HG02981 (cell line): ENCODE data around the gene ESRRG.
A peak's percentile ranks its signal among the peaks of the same experiment; 100 is the strongest.

Experiments used
- ATAC-seq: cut with Tn5 transposase; IDR thresholded peaks from one replicate; pipeline ENCODE4 v1.9.1; 2021; ENCODE audit warnings: mild to moderate bottlenecking, moderate library complexity; ENCODE audit not compliant: unreplicated experiment

ESRRG gene

DNA sequence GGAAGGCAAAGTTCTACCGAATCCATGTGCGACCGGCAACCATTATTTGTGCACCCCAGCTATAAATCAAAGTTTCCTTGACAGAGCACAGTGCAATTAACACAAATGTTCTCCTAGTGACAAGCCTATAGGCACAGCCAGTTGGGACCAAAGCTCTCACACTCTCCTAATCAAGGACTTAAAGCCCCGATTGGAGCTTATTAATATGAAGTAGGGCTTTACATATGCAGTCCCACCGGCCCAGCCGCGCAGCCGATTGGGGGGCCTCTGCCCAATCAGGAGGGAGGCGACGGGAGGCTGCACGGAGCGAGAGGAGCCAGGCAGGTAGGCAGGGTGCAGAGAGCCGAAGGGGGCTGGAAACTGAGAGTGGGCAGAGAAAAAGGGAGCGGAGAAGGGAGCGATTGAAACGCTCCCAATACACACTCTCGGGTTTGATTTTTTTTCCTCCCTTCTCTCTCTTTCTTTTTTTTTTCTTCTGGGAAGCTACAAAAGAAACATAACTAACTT, at the start of gene ESRRG:
Gene ESRRG (minus strand): TSS at position 156 of the 507 bp plus-strand sequence. CDS start 130 bp downstream, at position 26.
- ATAC-seq, result no peak

DNA sequence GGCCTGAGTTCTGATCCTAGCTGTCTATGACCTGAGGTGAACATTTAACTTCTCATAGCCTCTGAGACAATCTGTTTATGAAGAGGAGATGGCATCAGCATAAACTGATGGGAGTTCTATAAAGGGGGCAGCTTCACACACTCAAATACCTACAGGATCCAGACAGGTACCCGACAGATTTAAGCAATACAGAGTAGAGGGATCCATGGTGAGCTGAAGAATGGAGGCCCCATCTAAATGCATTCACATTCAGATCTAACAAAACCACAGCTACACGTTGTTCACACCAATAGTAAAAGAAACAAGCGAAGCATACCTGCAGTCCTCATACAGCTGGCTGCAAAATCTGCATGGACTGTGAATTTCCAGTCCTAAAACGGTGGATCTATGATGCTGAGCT, 48.7 kb upstream of the ESRRG start:
- ATAC-seq, result no peak

DNA sequence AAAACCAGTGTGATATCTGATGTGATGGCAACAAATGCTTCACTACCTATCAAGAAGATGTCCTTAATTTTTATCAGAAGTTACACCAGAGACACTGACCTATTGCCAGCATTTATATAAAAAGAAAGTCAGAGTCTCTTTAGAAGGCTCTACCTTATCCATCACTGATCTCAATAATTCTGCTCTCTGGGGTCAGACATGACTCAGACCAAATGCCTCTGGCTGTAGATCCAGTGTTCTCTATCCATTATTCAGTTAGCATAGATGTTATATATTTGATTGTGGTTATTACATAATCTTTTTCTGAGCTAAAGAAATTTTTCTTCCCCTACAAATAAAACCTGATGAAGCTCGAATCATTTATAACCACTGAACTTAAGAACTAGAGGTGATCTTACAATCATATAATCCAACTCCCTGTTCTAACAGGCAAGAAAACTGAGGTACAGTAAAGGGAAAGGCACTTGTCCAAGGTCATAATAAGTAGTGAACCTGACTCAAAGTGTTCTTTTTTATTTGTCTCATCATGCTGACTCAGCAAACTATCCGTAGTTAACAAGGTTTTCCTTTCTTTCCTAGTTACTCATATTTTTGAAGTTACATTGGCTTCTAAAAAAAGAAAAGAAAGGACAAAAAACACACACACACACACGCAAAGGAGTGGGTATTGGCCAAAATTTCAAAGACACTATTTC, 43.6 kb upstream of the ESRRG start:
- ATAC-seq, result no peak

DNA sequence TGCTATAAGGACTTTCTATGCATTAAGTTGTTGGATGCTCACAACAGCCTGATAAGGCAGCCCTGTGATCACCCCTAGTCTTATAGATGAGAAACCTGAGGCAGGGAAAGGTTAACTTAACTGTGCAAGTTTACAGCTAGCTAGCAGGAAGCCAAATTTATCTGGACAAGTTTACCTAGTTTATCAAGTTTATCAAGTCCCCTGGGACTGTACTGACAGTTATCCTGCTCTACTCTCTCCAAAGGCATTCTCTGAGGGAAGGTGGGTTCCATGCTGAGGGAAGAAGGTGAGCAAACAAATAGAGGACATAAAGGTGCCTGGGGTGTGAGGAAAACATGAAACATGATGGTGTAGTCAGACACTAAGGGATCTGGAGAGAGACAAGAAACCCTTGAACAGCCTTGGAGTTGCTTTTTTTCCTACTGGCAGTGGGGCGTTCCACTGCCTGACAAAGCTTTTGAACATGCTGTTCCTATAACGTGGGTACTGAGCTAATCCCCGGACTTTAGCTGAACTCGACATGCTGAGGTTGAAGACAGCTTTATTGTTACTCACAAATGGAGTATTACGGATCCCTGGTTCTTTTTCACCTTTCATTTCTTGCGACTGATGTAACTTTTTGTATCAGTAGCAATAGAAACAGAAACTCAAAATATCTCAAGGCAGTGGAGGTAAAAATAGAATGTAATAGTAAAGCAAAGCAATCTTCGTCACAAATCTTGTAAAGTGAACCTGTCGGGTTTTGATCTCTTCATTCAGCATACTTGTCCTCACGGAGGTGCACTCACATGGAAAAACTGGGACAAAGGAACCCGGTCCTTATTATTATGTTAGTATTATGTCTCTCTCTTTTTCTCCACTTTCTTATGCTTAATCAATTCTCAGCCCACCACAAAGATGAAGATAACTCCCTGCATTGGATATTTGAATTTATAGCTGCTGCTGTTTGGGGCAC, 42.4 kb upstream of the ESRRG start:
- ATAC-seq, result no peak

DNA sequence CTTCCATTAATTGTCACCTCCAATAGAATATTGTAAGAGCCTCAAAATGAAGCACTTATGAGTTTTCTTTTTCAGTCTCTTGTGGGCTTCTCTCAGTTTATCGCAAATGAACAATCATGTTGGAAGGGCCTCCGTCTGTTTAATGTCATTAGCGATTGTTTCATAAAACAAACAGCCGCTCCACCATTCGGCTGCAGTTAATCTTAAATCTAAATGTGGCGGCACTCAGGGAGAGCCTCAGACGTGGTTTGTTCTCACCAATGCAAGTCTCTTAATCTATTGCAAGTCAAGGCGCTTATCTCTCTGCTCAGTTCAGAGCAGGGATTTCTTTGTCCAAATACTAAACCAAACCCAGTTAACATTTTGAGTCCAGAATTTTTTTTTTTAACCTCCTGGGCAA, 34.9 kb upstream of the ESRRG start:
- no peak for ATAC-seq

DNA sequence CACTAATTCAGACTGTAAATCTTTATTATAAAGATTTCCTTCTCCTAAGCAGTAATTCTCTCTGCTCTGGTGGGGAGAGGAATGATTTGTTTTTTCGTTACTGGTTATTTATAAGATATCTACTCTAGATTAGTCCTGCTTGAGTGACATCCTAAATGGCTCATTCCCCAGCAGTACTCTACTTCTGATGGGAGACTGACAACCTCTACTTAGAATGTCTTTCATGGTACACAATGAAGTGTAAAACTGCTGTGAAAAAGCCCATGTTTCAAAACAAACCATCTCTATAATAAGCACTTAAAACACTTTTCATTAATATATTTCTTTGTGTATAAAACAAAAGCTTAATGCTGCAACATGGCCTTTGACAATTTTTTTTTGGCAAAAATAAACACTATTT, 33.9 kb upstream of the ESRRG start:
- no peak for ATAC-seq

DNA sequence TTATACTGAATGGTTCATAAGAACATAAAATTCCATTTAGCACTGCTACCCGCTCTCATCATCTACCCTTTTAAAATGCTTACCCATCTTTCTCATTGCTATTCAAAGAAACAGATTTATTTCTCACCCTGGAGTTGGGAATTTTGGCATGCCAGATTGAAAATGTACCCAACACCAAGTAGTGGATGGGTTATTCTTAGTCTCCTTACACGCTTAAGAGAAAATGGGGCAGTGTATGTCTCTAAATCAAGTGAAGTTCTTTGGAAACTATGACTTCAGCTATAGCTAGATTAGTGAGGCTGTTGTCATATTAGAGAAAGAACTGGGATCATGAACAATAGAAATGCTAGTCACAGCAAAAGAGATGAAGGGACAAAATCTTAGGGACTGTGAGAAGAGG, 27.7 kb upstream of the ESRRG start:
- ATAC-seq, result no peak

DNA sequence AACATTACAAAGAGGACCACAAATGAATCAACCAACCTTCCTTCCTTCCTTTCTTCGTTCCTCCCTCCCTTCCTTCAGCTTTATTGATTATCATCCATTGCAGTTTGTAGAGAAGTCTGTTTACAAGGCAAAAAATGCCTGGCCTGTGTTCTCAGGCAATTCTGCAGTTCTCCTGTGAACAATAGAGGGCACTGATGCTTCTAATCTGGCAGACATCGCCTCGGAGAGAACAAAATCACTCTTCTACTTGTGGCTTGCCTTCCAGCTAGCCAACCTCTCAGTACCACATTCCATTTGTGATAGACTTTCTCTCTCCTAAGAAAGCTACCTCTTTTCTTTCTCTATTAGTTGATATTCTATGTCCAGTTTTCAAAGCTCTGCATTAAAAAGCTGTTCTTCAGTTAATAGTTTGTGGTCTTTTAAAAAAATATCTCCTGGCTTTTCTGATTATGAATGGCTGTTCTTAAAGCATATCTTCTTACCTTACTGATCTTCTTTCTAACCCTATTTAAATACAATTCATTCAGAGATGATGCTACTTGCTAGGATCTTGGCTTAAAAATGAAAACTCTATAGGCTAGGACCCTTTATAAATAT, 26.9 kb upstream of the ESRRG start:
- peak; percentile 57 for ATAC-seq

DNA sequence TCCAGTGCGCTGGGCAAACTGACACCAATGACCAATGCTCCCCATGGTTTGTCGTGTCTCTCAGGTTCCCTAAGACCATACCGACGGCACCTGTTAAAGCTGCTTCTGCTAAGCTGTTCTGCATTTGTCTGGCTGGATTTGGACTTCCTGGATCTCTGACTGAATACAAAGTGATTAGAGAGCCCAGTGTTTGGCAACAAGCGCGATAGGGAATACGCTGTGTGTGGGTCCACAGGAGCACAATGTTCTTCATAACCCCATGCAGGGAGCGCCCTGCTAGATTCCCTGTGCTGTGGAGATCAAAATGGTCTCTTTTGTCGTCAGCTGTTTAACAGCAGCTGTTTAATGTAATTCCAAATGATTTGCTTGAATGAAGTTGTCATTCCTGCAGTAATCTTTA, 26.0 kb upstream of the ESRRG start:
- no peak for ATAC-seq

DNA sequence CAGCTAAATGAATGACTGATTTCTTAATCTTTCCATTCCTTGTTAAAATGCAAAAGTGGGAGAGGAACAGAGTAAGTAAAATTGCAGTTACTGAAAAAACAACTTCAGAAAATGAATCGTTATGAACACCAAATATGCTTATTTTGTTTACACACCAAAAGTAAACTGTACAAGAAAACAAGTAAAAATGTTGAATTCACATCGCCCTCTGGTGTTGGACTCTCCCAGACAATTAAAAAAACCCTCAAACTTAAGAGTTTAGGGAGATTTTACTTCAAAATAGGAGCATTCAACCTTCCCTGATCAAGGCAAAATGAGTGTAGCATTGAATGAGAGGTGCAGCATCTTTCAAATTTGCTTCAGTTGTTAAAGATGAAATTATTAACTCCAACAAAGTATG, 19.4 kb upstream of the ESRRG start:
- no peak for ATAC-seq

DNA sequence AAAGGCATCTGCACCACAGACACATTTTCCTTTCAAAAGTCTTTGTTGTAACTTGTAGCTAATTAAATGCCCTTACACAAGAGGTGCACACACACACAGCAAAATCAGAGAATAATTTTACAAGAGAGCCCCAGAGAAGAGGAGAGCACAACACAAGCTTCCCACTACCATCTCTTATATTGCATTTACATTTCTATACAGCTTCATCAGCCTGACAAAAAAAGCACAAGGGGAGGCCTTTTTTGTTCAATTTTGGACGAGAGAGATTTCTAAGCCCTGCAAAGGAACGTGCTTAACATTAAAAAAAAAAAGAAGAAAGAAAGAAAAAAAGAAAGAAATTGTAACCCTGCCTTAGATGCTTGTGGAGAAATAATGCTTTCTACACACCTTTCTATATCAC, 17.1 kb upstream of the ESRRG start:
- ATAC-seq, result no peak

DNA sequence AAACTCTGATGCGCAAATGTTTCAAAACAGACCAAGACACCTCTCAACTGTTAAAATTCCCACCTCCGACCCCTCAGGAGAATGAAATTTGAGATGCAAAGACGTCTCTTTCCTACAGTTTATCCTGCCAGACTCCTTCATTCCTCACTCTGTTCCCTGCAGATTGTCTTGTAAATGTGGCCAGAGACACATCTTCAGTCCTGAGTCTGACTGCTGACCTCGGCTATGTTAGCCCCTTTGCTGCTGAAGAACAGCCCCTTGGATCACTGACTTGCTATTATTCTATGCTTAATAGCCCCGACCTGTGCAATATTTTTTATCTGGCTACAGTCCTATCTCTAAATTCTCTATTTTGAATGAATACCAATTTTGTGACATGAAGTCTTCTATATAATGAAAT, 16.6 kb upstream of the ESRRG start:
- no peak for ATAC-seq

DNA sequence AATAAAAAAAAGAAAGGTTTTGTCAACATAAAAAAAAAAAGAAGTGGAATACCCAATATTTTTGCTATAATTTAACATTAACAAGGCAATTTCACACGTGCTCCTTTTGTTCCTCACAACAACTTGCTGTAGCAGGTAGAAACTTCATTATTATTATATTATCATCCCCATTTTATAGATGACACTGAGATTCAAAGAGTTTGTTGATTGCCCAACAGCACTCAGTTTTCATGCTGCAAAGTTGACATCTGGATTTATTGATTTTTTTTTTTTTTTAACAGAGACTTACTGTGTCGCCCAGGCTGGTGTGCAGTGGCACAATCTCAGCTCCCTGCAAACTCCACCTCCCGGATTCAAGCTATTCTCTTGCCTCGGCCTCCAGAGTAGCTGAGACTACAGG, 8.9 kb upstream of the ESRRG start:
- ATAC-seq, result no peak

DNA sequence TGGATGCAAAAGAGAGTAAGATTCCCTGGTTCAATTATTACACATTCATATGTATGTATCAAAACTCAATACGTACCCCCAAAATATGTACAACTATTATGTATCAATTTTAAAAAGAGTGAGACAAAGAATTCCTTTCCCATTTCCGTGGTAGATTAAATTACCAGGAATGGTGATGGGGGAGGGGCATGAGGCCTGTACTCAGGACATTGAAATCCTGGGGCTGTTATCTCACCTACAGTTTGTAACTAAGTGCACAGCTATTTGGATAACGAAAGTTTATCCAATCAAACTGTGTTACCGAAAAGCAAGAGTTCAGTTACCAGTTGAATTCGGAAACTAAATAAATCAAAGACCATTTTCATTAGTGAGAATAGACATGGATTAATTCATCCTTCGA, 8.3 kb upstream of the ESRRG start:
- ATAC-seq, result no peak

DNA sequence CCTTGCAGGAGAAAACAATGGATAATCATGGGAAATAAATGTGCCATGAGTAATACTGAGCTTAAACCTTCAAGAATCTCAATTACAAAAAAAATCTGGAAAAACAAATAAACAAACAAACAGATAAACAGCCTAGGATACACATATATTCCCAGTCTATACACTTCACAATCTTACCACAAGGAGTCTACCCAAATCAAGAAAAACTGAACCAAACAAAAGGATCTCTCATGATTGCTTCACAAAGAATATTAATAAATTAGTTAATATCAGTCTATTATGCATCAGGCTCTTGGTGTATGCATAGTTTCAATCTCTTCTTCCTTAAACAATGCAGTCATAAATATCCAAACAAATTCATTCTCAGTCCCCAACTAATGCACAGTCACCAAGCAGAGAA, 3.2 kb upstream of the ESRRG start:
- ATAC-seq, result no peak

DNA sequence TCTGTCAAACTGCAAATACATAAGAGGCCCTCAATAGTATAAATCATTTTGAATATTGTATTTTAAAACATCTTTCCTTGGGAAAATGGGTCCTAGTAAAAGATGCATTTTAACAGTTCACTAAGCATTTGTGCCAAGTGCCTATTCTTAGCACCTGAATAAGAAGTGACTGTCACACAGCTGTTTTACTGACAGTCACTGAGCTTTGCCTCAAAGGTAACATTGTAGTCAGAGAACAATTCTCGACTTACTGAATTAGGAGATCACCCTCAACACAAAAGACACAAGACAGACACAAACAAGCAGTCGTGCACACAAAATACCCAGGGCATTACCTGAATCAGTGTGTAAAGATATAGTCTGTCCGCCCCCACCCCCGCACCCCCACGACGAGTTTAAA, 408 bp downstream of the ESRRG start:
- no peak for ATAC-seq

DNA sequence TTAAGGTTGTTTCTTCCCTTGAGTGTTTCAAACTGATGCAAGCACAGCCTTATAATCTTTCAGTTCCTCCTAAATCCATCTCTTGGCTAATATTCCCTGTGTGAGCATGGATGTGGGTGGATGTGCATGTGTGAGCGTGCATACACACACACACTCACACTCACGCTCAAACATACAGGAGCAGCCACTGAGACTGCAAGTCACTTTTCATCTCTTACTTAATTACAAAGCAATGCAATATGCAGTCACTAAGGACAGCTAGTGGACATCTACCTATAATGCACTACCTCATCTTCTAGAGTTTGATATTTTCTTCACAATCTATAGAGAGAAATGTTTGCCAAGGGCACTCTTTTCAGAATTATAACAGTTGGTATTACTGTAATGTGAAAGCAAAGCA, 1.4 kb downstream of the ESRRG start:
- ATAC-seq, result no peak

DNA sequence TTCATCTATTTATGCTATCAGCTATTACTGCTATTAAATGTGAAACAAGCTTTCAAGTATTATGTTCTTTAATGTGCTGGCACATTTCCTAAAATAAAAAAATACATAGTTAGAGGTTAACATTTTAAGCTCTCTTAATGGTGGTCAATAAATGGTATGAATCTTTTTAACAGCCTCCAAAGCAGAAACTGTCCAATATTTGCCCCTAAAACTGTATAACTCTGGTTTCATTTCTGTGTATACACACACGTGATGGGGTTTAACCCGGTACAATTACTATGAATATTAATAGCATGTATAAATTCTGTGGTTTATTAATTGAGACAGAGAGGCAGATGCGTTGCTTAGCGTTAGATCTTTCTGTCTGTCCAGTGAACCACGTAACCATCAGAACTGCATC, 2.2 kb downstream of the ESRRG start:
- ATAC-seq, result no peak

DNA sequence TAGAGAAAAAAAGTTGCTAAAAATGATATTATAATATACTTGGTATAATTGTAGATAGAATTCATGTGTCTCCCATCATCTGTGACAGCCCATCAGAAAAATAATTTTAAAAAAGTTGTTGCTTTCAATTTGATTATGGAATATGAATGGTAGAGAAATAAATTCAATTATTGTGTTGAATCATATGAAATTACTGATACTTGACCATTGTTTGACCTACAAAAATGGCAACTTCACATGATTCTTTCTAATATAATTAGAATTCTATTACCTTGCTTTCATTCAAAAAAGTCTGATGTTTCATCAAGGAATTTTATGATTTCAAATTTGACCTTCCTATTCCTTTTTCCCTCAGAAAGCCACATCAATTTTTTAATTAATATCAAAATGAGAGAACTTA, 11.5 kb downstream of the ESRRG start:
- ATAC-seq, result no peak

DNA sequence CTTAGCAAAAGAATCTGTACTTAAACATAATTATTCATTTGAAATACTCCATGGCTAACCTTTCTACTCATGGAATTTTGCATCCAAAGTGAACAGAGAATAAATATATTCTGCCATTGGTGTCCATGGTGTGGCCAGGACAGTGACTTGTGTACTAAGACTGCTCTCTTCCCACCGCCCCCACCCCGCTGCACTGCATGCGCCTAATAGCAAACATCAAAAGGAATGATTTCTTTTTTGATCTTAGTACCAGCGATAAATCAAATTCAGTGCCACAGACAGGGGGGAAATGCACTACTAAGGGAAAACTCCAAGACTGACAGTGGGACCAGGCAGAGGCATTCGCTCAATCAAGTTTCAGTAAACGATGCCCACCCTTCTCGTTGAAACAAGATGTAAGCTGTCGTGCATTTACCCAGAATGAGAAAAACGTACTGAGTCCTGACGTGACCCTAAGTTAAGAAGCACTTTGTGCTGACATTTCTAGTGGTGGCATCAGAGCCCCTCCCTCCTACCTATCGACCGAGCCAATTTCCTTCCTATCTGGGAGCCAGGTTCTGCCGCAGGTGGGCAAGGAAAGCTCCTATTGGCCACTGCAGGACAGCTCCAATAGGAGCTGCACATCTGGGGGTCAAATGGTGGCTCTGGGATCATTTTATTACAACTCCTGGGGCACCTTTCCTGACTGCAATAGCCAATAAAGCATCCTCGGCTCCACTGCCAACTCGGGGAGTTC, 12.5 kb downstream of the ESRRG start:
- no peak for ATAC-seq

DNA sequence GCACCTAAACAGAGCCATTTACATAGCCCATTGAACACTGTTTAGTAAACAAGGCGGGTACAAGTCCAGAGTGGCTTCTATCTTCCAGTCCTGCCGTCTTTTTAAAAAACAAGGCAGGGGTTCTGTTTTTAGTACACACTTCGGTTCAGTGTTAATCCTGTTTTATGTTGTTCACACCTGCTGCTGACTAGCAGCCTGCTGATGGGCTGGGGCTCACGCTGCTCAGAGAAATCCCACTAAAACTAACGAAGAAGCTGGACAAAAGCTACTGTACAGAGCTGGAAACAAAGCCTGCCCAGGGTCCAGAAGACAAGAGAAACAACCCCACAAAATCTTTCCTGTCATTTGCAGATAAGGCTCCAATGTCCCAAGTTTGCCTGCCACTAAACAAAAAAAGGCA, 13.2 kb downstream of the ESRRG start:
- ATAC-seq, result no peak
